Spleen (tissue), 11 donors: ENCODE results near the gene DUSP3. TPM values are rescaled to one million over a fixed set of nuclear protein-coding genes. Genes with fewer than 3 reads are reported as not detected.

Experiments
- DNase-seq: peaks from one replicate; pipeline ENCODE4 v3.0.0-alpha.2; 2020
- H3K27ac ChIP-seq, 8 donors: fragments of 200-600 bp; sonication (generic) in 7 of 8; 1 replicate in 4 of 8; 2 replicates in 4 of 8; pipeline versions ENCODE4 v1.5.0 to v1.8.0; 2016 to 2021; ENCODE audit warnings: inconsistent platforms in 4 of 8, mild to moderate bottlenecking in 4 of 8, moderate library complexity in 1 of 8
- H3K27me3 ChIP-seq, 7 donors: fragments of 200-600 bp; sonication (generic) in 6 of 7; replicated peaks in 1 of 7; 1 replicate in 4 of 7; 2 replicates in 3 of 7; pipeline versions ENCODE4 v1.5.0 to v1.8.0; 2016 to 2021; ENCODE audit warnings: inconsistent platforms in 3 of 7, mild to moderate bottlenecking in 1 of 7
- H3K36me3 ChIP-seq, 6 donors: fragments of 200-600 bp; sonication (generic) in 5 of 6; 1 replicate in 4 of 6; 2 replicates in 2 of 6; pipeline versions ENCODE4 v1.5.0 to v1.8.0; 2016 to 2021; ENCODE audit warnings: inconsistent platforms in 2 of 6
- H3K4me1 ChIP-seq, 6 donors: fragments of 200-600 bp; sonication (generic) in 5 of 6; 1 replicate in 3 of 6; 2 replicates in 3 of 6; pipeline versions ENCODE4 v1.5.0 to v1.8.0; 2016 to 2021; ENCODE audit warnings: inconsistent platforms in 3 of 6
- H3K4me3 ChIP-seq, 8 donors: fragments of 200-600 bp; sonication (generic) in 7 of 8; 1 replicate in 4 of 8; 2 replicates in 4 of 8; pipeline versions ENCODE4 v1.5.0 to v1.8.0; 2016 to 2021; ENCODE audit warnings: inconsistent platforms in 4 of 8, mild to moderate bottlenecking in 4 of 8, moderate library complexity in 2 of 8
- H3K9me3 ChIP-seq, 8 donors: fragments of 200-600 bp; sonication (generic) in 7 of 8; 1 replicate in 4 of 8; 2 replicates in 4 of 8; pipeline versions ENCODE4 v1.5.0 to v1.8.0; 2016 to 2021; ENCODE audit warnings: inconsistent platforms in 4 of 8
- POLR2A ChIP-seq, 3 donors: fragments of 450-650 bp; IDR thresholded peaks; one replicate each; pipeline ENCODE4 v1.5.1; 2017; ENCODE audit warnings: antibody characterized with exemption in 3 of 3, mild to moderate bottlenecking in 1 of 3
- POLR2AphosphoS5 ChIP-seq, 3 donors: sonication (generic); formaldehyde crosslinking; IDR thresholded peaks; one replicate each; pipeline ENCODE4 v1.5.1; 2017; ENCODE audit warnings: antibody characterized with exemption in 3 of 3
- WGBS, 5 donors: extraction: QIAGEN DNeasy Blood & Tissue Kit in 3 of 5; methylation state at CpG; one replicate each; pipeline versions ENCODE4 v1.1.5 to v1.1.7; 2013 to 2018; 5-methylcytosine and 5-hydroxymethylcytosine counted together
- intact Hi-C: fragments of 100-400 bp; cut with DNase I; formaldehyde crosslinking; loops from one replicate; pipeline ENCODE4 v1.15.0; 2023; ENCODE audit warnings: low total_unique reads
- polyA plus RNA-seq, 3 donors: library from polyadenylated mRNA; stranded (reverse); fragments of 200-250 nt; gene quantifications; one replicate each; pipeline ENCODE4 v1.2.1, GENCODE V29; 2013
- total RNA-seq, 7 donors: library from RNA; depleted of rRNA in 3 of 7; stranded (reverse); fragments of >200 nt in 3 of 7; fragmentation: NEBNext Ultra II Directional in 4 of 7; extraction: Animal tissue kit (Norgen Biotek cat#: 25700) in 4 of 7; gene quantifications; one replicate each; pipeline versions ENCODE4 v1.1.0 to v1.2.1, GENCODE V29; 2016 to 2021
- TF ChIP-seq, protein P1 (sequence below), 11 experiments: fragments of 200-600 bp in 7 of 11; fragments of 450-650 bp in 4 of 11; sonication (generic) in 4 of 11; IDR thresholded peaks in 8 of 11; conservative IDR thresholded peaks in 3 of 11; 1 replicate in 7 of 11; 2 replicates in 4 of 11; pipeline versions ENCODE4 v1.4.0 to v1.8.0; 2016 to 2021; ENCODE audit warnings: antibody characterized with exemption in 11 of 11, inconsistent platforms in 4 of 11, mild to moderate bottlenecking in 1 of 11
- donor health status: healthy with polysubstance abuse.
- donor health status: DM: no; HTN: no; CAD: no; lungs with moderate emphysema.
- donor health status: DM: no; HTN: no; CAD: no.
- donor health status: Bipolar disorder and iron deficiency.
- donor health status: healthy.
- donor health status: DM: no; HTN: no; CAD: no.
- donor health status: DM: yes; HTN: yes; CAD: no.

DUSP3 gene
- total and polyA plus RNA-seq, 10 donors = 25.7 to 96.2 (median 68.9) TPM

DNA sequence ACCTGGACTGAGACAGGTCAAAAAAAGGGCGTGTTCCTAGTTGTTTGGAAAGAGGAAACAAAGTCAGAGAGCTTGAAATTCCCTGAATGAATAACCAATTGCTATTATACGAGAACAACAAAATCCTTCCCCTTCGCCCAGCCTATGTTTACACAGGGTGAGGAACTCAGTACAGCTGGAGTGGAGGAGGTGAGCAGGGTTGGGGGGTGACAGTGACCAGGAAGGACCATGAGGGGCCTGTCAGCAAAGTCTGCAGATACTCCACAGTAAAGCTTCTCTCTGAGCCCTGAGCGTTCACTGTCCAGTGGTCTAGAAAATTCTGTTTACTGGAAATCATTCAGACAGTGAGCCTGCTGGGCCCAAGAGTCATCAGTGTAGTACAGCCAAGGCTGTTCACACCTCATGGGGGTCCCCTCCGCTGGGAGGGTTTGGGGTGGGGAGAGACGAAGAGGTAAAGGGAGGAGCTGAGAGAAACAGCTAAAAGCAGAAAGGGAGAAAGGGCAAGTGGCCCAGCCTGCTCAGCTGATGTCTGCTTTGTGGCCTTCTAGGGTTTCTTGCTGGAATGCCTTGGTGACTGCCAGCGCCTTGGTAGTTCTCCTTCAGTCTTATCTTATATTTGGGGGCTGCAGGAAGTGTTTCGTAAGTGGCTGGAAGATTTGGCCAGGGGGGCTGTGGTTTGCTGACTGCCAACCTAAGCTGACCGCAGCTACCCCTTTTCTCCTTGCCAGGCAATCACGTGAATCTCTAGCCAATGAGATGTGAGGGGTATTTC is 5.7 kb downstream of the DUSP3 start:
- no peaks in the 10 kb centered on the region for H3K9me3 ChIP-seq
- DNase-seq = peak; percentile 77
- TF ChIP-seq POLR2AphosphoS5 (IDR thresholded peaks at IDR 0.05) (peak in 1 of 3 donors; percentile 48), POLR2A (IDR thresholded peaks at IDR 0.05) (no peak)
- TF ChIP-seq, protein P1, sequence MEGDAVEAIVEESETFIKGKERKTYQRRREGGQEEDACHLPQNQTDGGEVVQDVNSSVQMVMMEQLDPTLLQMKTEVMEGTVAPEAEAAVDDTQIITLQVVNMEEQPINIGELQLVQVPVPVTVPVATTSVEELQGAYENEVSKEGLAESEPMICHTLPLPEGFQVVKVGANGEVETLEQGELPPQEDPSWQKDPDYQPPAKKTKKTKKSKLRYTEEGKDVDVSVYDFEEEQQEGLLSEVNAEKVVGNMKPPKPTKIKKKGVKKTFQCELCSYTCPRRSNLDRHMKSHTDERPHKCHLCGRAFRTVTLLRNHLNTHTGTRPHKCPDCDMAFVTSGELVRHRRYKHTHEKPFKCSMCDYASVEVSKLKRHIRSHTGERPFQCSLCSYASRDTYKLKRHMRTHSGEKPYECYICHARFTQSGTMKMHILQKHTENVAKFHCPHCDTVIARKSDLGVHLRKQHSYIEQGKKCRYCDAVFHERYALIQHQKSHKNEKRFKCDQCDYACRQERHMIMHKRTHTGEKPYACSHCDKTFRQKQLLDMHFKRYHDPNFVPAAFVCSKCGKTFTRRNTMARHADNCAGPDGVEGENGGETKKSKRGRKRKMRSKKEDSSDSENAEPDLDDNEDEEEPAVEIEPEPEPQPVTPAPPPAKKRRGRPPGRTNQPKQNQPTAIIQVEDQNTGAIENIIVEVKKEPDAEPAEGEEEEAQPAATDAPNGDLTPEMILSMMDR (IDR thresholded peaks at IDR 0.05 in 8 of 11, conservative IDR thresholded peaks at IDR 0.05 in 3 of 11) = no peak
- H3K4me1 ChIP-seq = peaks cover 0 to 84% (median 55%) of the 10 kb centered on the region in 6 donors
- H3K27ac ChIP-seq = peak overlapping the region in 7 of 8 donors; percentile 27 to 82 (median 60)
- H3K4me3 ChIP-seq = no peak overlapping the region
- H3K27me3 ChIP-seq = no peaks in the 10 kb centered on the region
- intact Hi-C loops = no loop called here
- 39 to 53% (median 44%) methylated on average over 10 of the region's 10 CpGs for WGBS, 5 donors
- peaks cover 0 to 74% (median 49%) of the 10 kb centered on the region in 6 donors for H3K36me3 ChIP-seq

DNA sequence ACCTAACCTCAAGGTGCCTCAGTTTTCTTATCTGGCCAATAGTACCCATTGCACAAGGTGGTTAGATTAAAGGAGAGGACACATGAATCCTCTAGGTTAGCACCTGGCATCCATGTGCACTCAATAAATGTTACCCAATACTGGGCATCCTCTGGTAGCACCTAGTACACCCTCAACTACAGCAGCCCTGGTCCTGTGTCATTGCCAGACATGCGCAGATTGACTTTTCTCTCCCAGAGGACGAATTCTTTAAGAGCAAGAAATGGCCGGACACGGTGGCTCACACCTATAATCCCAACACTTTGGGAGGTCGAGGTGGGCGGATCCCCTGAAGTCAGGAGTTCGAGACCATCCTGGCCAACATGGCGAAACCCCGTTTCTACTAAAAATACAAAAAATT is 7.3 kb downstream of the DUSP3 start:
- no peaks in the 10 kb centered on the region for H3K27me3 ChIP-seq
- H3K27ac ChIP-seq = no peak overlapping the region
- TF ChIP-seq POLR2A (IDR thresholded peaks at IDR 0.05) = no peak
- H3K9me3 ChIP-seq = no peaks in the 10 kb centered on the region
- peaks cover 0 to 84% (median 52%) of the 10 kb centered on the region in 6 donors for H3K4me1 ChIP-seq
- no peak overlapping the region for H3K4me3 ChIP-seq
- intact Hi-C loops = no loop called here
- peak; percentile 59 for DNase-seq
- WGBS, 5 donors = 86 to 96% (median 92%) methylated on average over 9 of the region's 9 CpGs
- peaks cover 0 to 85% (median 49%) of the 10 kb centered on the region in 6 donors for H3K36me3 ChIP-seq

DNA sequence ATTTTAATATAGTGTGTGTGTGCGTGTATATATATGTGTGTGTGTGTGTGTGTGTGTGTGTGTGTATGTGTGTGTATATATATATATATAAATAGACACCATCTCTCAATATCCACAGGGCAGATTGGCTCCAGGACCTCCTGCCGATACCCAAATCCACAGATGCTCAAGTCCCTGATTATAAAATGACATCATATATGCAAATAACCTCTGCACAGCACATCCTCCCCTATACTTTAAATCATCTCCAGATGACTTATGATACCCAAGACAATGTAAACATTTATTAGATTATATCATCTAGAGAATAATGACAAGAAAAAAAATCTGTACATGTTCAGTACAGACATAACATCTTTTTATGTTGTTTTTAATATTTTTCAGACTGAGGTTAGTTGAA is 7.8 kb downstream of the DUSP3 start:
- H3K36me3 ChIP-seq = peaks cover 0 to 85% (median 49%) of the 10 kb centered on the region in 6 donors
- intact Hi-C loops = no loop called here
- H3K27ac ChIP-seq = no peak overlapping the region
- TF ChIP-seq, protein P1 (IDR thresholded peaks at IDR 0.05 in 8 of 11, conservative IDR thresholded peaks at IDR 0.05 in 3 of 11) = no peak
- no peak for TF ChIP-seq POLR2AphosphoS5 (IDR thresholded peaks at IDR 0.05)
- TF ChIP-seq POLR2A (IDR thresholded peaks at IDR 0.05) = no peak
- peaks cover 0 to 83% (median 50%) of the 10 kb centered on the region in 6 donors for H3K4me1 ChIP-seq
- H3K9me3 ChIP-seq = no peaks in the 10 kb centered on the region
- H3K4me3 ChIP-seq = no peak overlapping the region
- H3K27me3 ChIP-seq = no peaks in the 10 kb centered on the region
- DNase-seq = no peak
- 82 to 100% (median 88%) methylated on average over 2 of the region's 2 CpGs for WGBS, 5 donors

DNA sequence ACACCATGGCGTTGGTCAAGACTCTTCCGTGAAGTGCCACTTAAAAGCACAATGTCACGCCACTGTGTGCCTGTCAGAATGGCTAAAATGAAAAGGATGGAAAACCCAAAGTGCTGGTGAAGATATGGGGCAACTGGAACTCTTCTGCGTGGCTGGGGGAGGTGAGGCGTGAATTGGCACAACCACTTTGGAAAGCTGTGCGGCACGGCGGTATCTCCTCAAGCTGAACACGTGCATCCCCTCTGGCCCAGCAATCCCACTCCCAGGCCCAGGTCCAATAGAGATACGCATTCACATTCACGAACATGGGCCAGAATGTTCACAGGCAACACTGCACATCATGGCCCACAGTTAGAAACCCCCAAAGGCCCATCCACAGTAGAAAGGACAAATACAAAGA is 8.9 kb downstream of the DUSP3 start:
- Histone ChIP-seq H3K27me3 (no peaks in the 10 kb centered on the region), H3K4me3 (no peak overlapping the region), H3K36me3 (peaks cover 0 to 74% (median 49%) of the 10 kb centered on the region in 6 donors), H3K4me1 (peaks cover 0 to 81% (median 46%) of the 10 kb centered on the region in 6 donors), H3K27ac (no peak overlapping the region), H3K9me3 (no peaks in the 10 kb centered on the region)
- WGBS, 5 donors = 93 to 96% (median 95%) methylated on average over 11 of the region's 11 CpGs
- DNase-seq = peak; percentile 33
- intact Hi-C loops = loop anchor here (10.0 kb wide), 1 partner anchor 195 kb away; no protein-coding TSS in a partner anchor
- TF ChIP-seq POLR2AphosphoS5 (IDR thresholded peaks at IDR 0.05) = peak in 1 of 3 donors; percentile 6
- no peak for TF ChIP-seq POLR2A (IDR thresholded peaks at IDR 0.05)
- TF ChIP-seq, protein P1 (IDR thresholded peaks at IDR 0.05 in 8 of 11, conservative IDR thresholded peaks at IDR 0.05 in 3 of 11) = no peak
